Measurements from ENCODE around the gene PLCB1.

PLCB1 gene

GRCh38 chr20:8321001-8321400 is 188.9 kb downstream of the PLCB1 start:
- no peak for TF ChIP-seq TAF1 (IDR thresholded peaks at IDR 0.05; ENCODE audit: borderline replicate concordance, insufficient read depth, low read length)
- no peak for TF ChIP-seq REST (IDR thresholded peaks at IDR 0.05; ENCODE audit: insufficient read depth in 1 of 2, low read depth in 2 of 2, low read length in 2 of 2)
- TF ChIP-seq POLR2AphosphoS5 (IDR thresholded peaks at IDR 0.05; ENCODE audit: low read depth, low read length): no peak
- TF ChIP-seq SIN3A (IDR thresholded peaks at IDR 0.05; ENCODE audit: borderline replicate concordance, insufficient read depth, low read length): no peak
- TF ChIP-seq FOXP2 (optimal IDR thresholded peaks at IDR 0.05; ENCODE audit: borderline replicate concordance, extremely low read depth, extremely low read length, insufficient read depth): no peak

GRCh38 chr20:8322662-8323217 is 190.7 kb downstream of the PLCB1 start:
- TF ChIP-seq FOXP2 (optimal IDR thresholded peaks at IDR 0.05; ENCODE audit: borderline replicate concordance, extremely low read depth, extremely low read length, insufficient read depth) (no peak), REST (IDR thresholded peaks at IDR 0.05; ENCODE audit: insufficient read depth in 1 of 2, low read depth in 2 of 2, low read length in 2 of 2) (no peak), POLR2AphosphoS5 (IDR thresholded peaks at IDR 0.05; ENCODE audit: low read depth, low read length) (no peak), TAF1 (IDR thresholded peaks at IDR 0.05; ENCODE audit: borderline replicate concordance, insufficient read depth, low read length) (no peak), SIN3A (IDR thresholded peaks at IDR 0.05; ENCODE audit: borderline replicate concordance, insufficient read depth, low read length) (no peak)

GRCh38 chr20:8326191-8326590 is 194.1 kb downstream of the PLCB1 start:
- no peak for TF ChIP-seq REST (IDR thresholded peaks at IDR 0.05; ENCODE audit: insufficient read depth in 1 of 2, low read depth in 2 of 2, low read length in 2 of 2)
- TF ChIP-seq TAF1 (IDR thresholded peaks at IDR 0.05; ENCODE audit: borderline replicate concordance, insufficient read depth, low read length): no peak
- TF ChIP-seq FOXP2 (optimal IDR thresholded peaks at IDR 0.05; ENCODE audit: borderline replicate concordance, extremely low read depth, extremely low read length, insufficient read depth): no peak
- TF ChIP-seq POLR2AphosphoS5 (IDR thresholded peaks at IDR 0.05; ENCODE audit: low read depth, low read length): no peak
- TF ChIP-seq SIN3A (IDR thresholded peaks at IDR 0.05; ENCODE audit: borderline replicate concordance, insufficient read depth, low read length): no peak

- TF ChIP-seq TAF1 (IDR thresholded peaks at IDR 0.05; ENCODE audit: borderline replicate concordance, insufficient read depth, low read length): no peak
- TF ChIP-seq SIN3A (IDR thresholded peaks at IDR 0.05; ENCODE audit: borderline replicate concordance, insufficient read depth, low read length): no peak
- no peak for TF ChIP-seq REST (IDR thresholded peaks at IDR 0.05; ENCODE audit: insufficient read depth in 1 of 2, low read depth in 2 of 2, low read length in 2 of 2)
- no peak for TF ChIP-seq POLR2AphosphoS5 (IDR thresholded peaks at IDR 0.05; ENCODE audit: low read depth, low read length)
- TF ChIP-seq FOXP2 (optimal IDR thresholded peaks at IDR 0.05; ENCODE audit: borderline replicate concordance, extremely low read depth, extremely low read length, insufficient read depth): no peak
Measured at GRCh38 chr20:8326899-8327298, 194.8 kb downstream of the PLCB1 start.
